ENCODE measurements around the gene CASP2. TPM values are rescaled to one million over a fixed set of nuclear protein-coding genes. Genes with fewer than 3 reads are reported as not detected.

Gene CASP2
- total RNA-seq = 10 to 100 TPM; 29.9 to 39.4 TPM
- long read RNA-seq, partial matches to known transcripts = 0 of 4 reads
- long read RNA-seq, other reads (novel, unspliced or antisense) = 4 of 4 reads

- ATAC-seq = peak; percentile 74
- intact Hi-C loops (cut with DNase I, micrococcal nuclease) = no loop called here
Observed at GRCh38 chr7:143287935-143288826, at the start of gene CASP2. Gene CASP2, plus strand, starts transcription at chr7:143288351. Its CDS starts 105 bp downstream, at chr7:143288456.

GRCh38 chr7:143239813-143240212, 48.3 kb upstream of the CASP2 start:
- ATAC-seq = no peak
- DNase-seq = no peak
- intact Hi-C loops (cut with DNase I, micrococcal nuclease) = loop anchor here (2.0 to 10.0 kb wide), 3 partner anchors 62 to 177 kb away; no protein-coding TSS in a partner anchor

More at GRCh38 chr7:143287935-143288826, at the start of gene CASP2:
- peak; percentile 98 for DNase-seq

GRCh38 chr7:143240291-143241168, 47.6 kb upstream of the CASP2 start:
- intact Hi-C loops (cut with DNase I, micrococcal nuclease) = loop anchor here in 1 of 2 donors (2.0 to 5.0 kb wide), 2 partner anchors 62 to 176 kb away; no protein-coding TSS in a partner anchor
- ATAC-seq (peak; percentile 36), DNase-seq (peak; percentile 61 to 73)

- DNase-seq = no peak
- intact Hi-C loops (cut with DNase I, micrococcal nuclease) = loop anchor here in 1 of 2 donors (5.0 kb wide), 1 partner anchor 60 kb away; no protein-coding TSS in a partner anchor
- no peak for ATAC-seq
Observed at GRCh38 chr7:143242306-143242705, 45.8 kb upstream of the CASP2 start.

GRCh38 chr7:143243111-143243510, 45.0 kb upstream of the CASP2 start:
- peak; percentile 60 for ATAC-seq
- DNase-seq = no peak
- intact Hi-C loops (cut with DNase I, micrococcal nuclease) = loop anchor here in 1 of 2 donors (5.0 kb wide), 1 partner anchor 59 kb away; no protein-coding TSS in a partner anchor

- intact Hi-C loops (cut with DNase I, micrococcal nuclease) = loop anchor here in 1 of 2 donors (5.0 kb wide), 1 partner anchor 59 kb away; no protein-coding TSS in a partner anchor
- peak; percentile 24 for ATAC-seq
- DNase-seq = no peak
Observed at GRCh38 chr7:143243614-143244013, 44.5 kb upstream of the CASP2 start.

- intact Hi-C loops (cut with DNase I, micrococcal nuclease) = loop anchor here in 1 of 2 donors (5.0 kb wide), 1 partner anchor 58 kb away; no protein-coding TSS in a partner anchor
- DNase-seq = no peak
Observed at GRCh38 chr7:143244321-143244720, 43.8 kb upstream of the CASP2 start.

GRCh38 chr7:143245123-143245522, 43.0 kb upstream of the CASP2 start:
- intact Hi-C loops (cut with DNase I, micrococcal nuclease) = no loop called here
- ATAC-seq (peak; percentile 73), DNase-seq (peak in 1 of 2 donors; percentile 42)

More at GRCh38 chr7:143244321-143244720, 43.8 kb upstream of the CASP2 start:
- ATAC-seq = peak; percentile 48

GRCh38 chr7:143247372-143247771, 40.8 kb upstream of the CASP2 start:
- DNase-seq (no peak), ATAC-seq (no peak)
- intact Hi-C loops (cut with DNase I, micrococcal nuclease) = no loop called here

- ATAC-seq (peak; percentile 74), DNase-seq (peak in 1 of 2 donors; percentile 46)
- intact Hi-C loops (cut with DNase I, micrococcal nuclease) = no loop called here
Observed at GRCh38 chr7:143248761-143249354, 39.3 kb upstream of the CASP2 start.

- ATAC-seq (no peak), DNase-seq (no peak)
- intact Hi-C loops (cut with DNase I, micrococcal nuclease) = no loop called here
Observed at GRCh38 chr7:143250199-143250598, 38.0 kb upstream of the CASP2 start.

- intact Hi-C loops (cut with DNase I, micrococcal nuclease) = no loop called here
- DNase-seq (no peak), ATAC-seq (no peak)
Observed at GRCh38 chr7:143250822-143251221, 37.3 kb upstream of the CASP2 start.

- intact Hi-C loops (cut with DNase I, micrococcal nuclease) = no loop called here
- DNase-seq (no peak), ATAC-seq (no peak)
Observed at GRCh38 chr7:143252006-143252405, 36.1 kb upstream of the CASP2 start.

GRCh38 chr7:143255564-143255963, 32.6 kb upstream of the CASP2 start:
- ATAC-seq (no peak), DNase-seq (no peak)
- intact Hi-C loops (cut with DNase I, micrococcal nuclease) = no loop called here

- DNase-seq (no peak), ATAC-seq (no peak)
- intact Hi-C loops (cut with DNase I, micrococcal nuclease) = no loop called here
Observed at GRCh38 chr7:143256325-143256724, 31.8 kb upstream of the CASP2 start.

GRCh38 chr7:143256932-143257331, 31.2 kb upstream of the CASP2 start:
- DNase-seq = no peak
- ATAC-seq = no peak
- intact Hi-C loops (cut with DNase I, micrococcal nuclease) = no loop called here

- no peak for DNase-seq
- peak; percentile 72 for ATAC-seq
- intact Hi-C loops (cut with DNase I, micrococcal nuclease) = no loop called here
Observed at GRCh38 chr7:143257501-143257900, 30.6 kb upstream of the CASP2 start.

GRCh38 chr7:143258831-143259230, 29.3 kb upstream of the CASP2 start:
- ATAC-seq = no peak

More at GRCh38 chr7:143258831-143259230, 29.3 kb upstream of the CASP2 start:
- DNase-seq = no peak
- intact Hi-C loops (cut with DNase I, micrococcal nuclease) = no loop called here

All from left colon (tissue), 2 donors.